Keratinocyte (primary cell): ENCODE measurements around the gene NSF.
"Not testable (repeated sequence)": the region's sequence is repeated elsewhere in the genome, so short reads cannot be mapped to it uniquely, and the experiment has no call there.

Experiments used
- CTCF ChIP-seq, 3 experiments: IDR thresholded peaks in 1 of 3; conservative IDR thresholded peaks in 1 of 3; optimal IDR thresholded peaks in 1 of 3; 2 replicates in 2 of 3; 3 replicates in 1 of 3; pipeline versions ENCODE3 to v1.5.1; 2011; ENCODE audit warnings: low read length in 3 of 3, mild to moderate bottlenecking in 3 of 3, moderate library complexity in 2 of 3, control low read depth in 1 of 3, inconsistent platforms in 1 of 3; ENCODE audit not compliant: insufficient read depth in 2 of 3; ENCODE audit errors: extremely low read depth in 1 of 3
- EZH2 ChIP-seq: IDR thresholded peaks from one replicate; pipeline ENCODE4 v1.6.1; 2012; ENCODE audit warnings: inconsistent platforms, mild to moderate bottlenecking, low read length, moderate library complexity

DNA sequence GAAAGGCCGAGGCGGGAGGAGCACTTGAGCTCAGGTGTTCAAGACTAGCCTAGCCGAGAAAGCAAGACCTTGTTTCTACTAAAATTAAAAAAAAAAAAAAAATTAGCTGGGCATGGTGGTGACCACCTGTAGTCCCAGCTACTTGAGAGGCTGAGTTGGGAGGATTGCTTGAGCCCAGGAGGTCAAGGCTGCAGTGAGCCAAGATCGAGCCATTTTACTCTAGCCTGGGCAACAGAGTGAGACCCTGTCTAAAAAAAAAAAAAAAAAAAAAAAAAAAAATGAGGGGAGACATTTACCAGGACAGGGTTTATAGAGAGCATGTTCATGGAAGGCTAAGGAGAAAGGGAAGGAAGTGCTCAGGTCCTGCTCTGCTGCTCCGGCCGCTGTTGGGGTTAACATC, 202.6 kb downstream of the NSF start:
- TF ChIP-seq CTCF (optimal IDR thresholded peaks at IDR 0.05 in 1 of 3, IDR thresholded peaks at IDR 0.05 in 1 of 3, conservative IDR thresholded peaks at IDR 0.05 in 1 of 3; ENCODE audit: extremely low read depth in 1 of 3, insufficient read depth in 2 of 3, low read length in 3 of 3); EZH2: not testable (repeated sequence)
